ENCODE data around the gene DSCAML1. TPM values are rescaled to one million over a fixed set of nuclear protein-coding genes. Genes with fewer than 3 reads are reported as not detected.

The DSCAML1 gene
- total and polyA plus RNA-seq, 8 donors: 0.08 to 2.9 (median 0.45) TPM

- Histone ChIP-seq H3K27me3 (peaks cover 0 to 40% (median 4%) of the 10 kb centered on the region in 3 donors), H3K4me3 (no peak overlapping the region), H3K27ac (no peak overlapping the region), H3K4me1 (no peaks in the 10 kb centered on the region), H3K9me3 (no peaks in the 10 kb centered on the region), H3K36me3 (no peaks in the 10 kb centered on the region)
- intact Hi-C loops (cut with DNase I; ENCODE audit: low total_unique reads): no loop called here
- TF ChIP-seq POLR2A (IDR thresholded peaks at IDR 0.05) (no peak), POLR2AphosphoS5 (IDR thresholded peaks at IDR 0.05) (no peak), EP300 (IDR thresholded peaks at IDR 0.05) (no peak), CTCF (IDR thresholded peaks at IDR 0.05) (no peak)
- DNase-seq: no peak
- WGBS, 5 donors: 84 to 91% (median 91%) methylated on average over 7 of the region's 7 CpGs
Measured at GRCh38 chr11:117563556-117563955, 233.5 kb downstream of the DSCAML1 start.

- Histone ChIP-seq H3K9me3 (no peaks in the 10 kb centered on the region), H3K4me3 (no peak overlapping the region), H3K27me3 (peaks cover 0 to 49% (median 4%) of the 10 kb centered on the region in 3 donors), H3K4me1 (no peaks in the 10 kb centered on the region), H3K36me3 (no peaks in the 10 kb centered on the region), H3K27ac (no peak overlapping the region)
- WGBS, 5 donors: 57 to 73% (median 71%) methylated on average over 5 to 6 of the region's 6 CpGs
- intact Hi-C loops (cut with DNase I; ENCODE audit: low total_unique reads): no loop called here
- TF ChIP-seq CTCF (IDR thresholded peaks at IDR 0.05): no peak
- TF ChIP-seq POLR2A (IDR thresholded peaks at IDR 0.05): no peak
- TF ChIP-seq EP300 (IDR thresholded peaks at IDR 0.05): no peak
- no peak for TF ChIP-seq POLR2AphosphoS5 (IDR thresholded peaks at IDR 0.05)
- DNase-seq: no peak
Measured at GRCh38 chr11:117562136-117562535, 234.9 kb downstream of the DSCAML1 start.

GRCh38 chr11:117560780-117561530 is 236.1 kb downstream of the DSCAML1 start:
- no peak for DNase-seq
- TF ChIP-seq EP300 (IDR thresholded peaks at IDR 0.05) (no peak), CTCF (IDR thresholded peaks at IDR 0.05) (no peak), POLR2AphosphoS5 (IDR thresholded peaks at IDR 0.05) (no peak), POLR2A (IDR thresholded peaks at IDR 0.05) (no peak)
- Histone ChIP-seq H3K27ac (no peak overlapping the region), H3K4me3 (no peak overlapping the region), H3K9me3 (no peaks in the 10 kb centered on the region), H3K36me3 (no peaks in the 10 kb centered on the region), H3K27me3 (peaks cover 0 to 54% (median 4%) of the 10 kb centered on the region in 3 donors), H3K4me1 (no peaks in the 10 kb centered on the region)
- intact Hi-C loops (cut with DNase I; ENCODE audit: low total_unique reads): no loop called here
- whole genome bisulfite sequencing, 5 donors: 66 to 74% (median 69%) methylated on average over 4 to 5 of the region's 5 CpGs

- no peak overlapping the region for H3K4me3 ChIP-seq
- no peak overlapping the region for H3K27ac ChIP-seq
- WGBS, 5 donors: 49 to 82% (median 61%) methylated on average over 5 of the region's 5 CpGs
- no peak for TF ChIP-seq EP300 (IDR thresholded peaks at IDR 0.05)
- no peak for TF ChIP-seq POLR2A (IDR thresholded peaks at IDR 0.05)
- TF ChIP-seq CTCF (IDR thresholded peaks at IDR 0.05): no peak
- TF ChIP-seq POLR2AphosphoS5 (IDR thresholded peaks at IDR 0.05): no peak
- H3K36me3 ChIP-seq: no peaks in the 10 kb centered on the region
- intact Hi-C loops (cut with DNase I; ENCODE audit: low total_unique reads): no loop called here
- H3K27me3 ChIP-seq: peaks cover 0 to 48% (median 4%) of the 10 kb centered on the region in 3 donors
- H3K4me1 ChIP-seq: no peaks in the 10 kb centered on the region
- no peaks in the 10 kb centered on the region for H3K9me3 ChIP-seq
- DNase-seq: no peak
Measured at GRCh38 chr11:117559698-117560097, 237.3 kb downstream of the DSCAML1 start.
